GM19023 (cell line): ENCODE results near the gene PRSS36.
A peak's percentile ranks its signal among the peaks of the same experiment; 100 is the strongest.
"Not testable (repeated sequence)": the region's sequence is repeated elsewhere in the genome, so short reads cannot be mapped to it uniquely, and the experiment has no call there.

Experiments used
- ATAC-seq: cut with Tn5 transposase; IDR thresholded peaks from one replicate; pipeline ENCODE4 v1.9.1; 2021; ENCODE audit warnings: mild to moderate bottlenecking, moderate library complexity; ENCODE audit not compliant: unreplicated experiment

PRSS36 gene

GRCh38 chr16:31106509-31107464 lies 43.1 kb downstream of the PRSS36 start:
- no peak for ATAC-seq

GRCh38 chr16:31105677-31106213 lies 44.1 kb downstream of the PRSS36 start:
- no peak for ATAC-seq

- not testable (repeated sequence) for ATAC-seq
These were observed 48.8 kb downstream of the PRSS36 start for GRCh38 chr16:31100876-31101641.

GRCh38 chr16:31099860-31100638 lies 49.8 kb downstream of the PRSS36 start:
- no peak for ATAC-seq

- ATAC-seq: peak; percentile 81
These were observed 55.3 kb downstream of the PRSS36 start, which contains the start of gene VKORC1 for GRCh38 chr16:31094424-31095120. Gene VKORC1 (minus strand): TSS chr16:31094797. CDS start chr16:31094729, 68 bp downstream.

- ATAC-seq: no peak
These were observed 55.8 kb downstream of the PRSS36 start for GRCh38 chr16:31094088-31094423.

- no peak for ATAC-seq
These were observed 56.6 kb downstream of the PRSS36 start for GRCh38 chr16:31093132-31093703.

- no peak for ATAC-seq
These were observed 57.5 kb downstream of the PRSS36 start for GRCh38 chr16:31092330-31092729.

GRCh38 chr16:31090540-31090939 lies 59.3 kb downstream of the PRSS36 start:
- no peak for ATAC-seq

GRCh38 chr16:31089199-31089598 lies 60.7 kb downstream of the PRSS36 start:
- no peak for ATAC-seq
